Gastroesophageal sphincter (tissue), 3 donors: ENCODE measurements around the gene PYY.

ENCODE experiments used
- CTCF ChIP-seq, 4 experiments: fragments of 200-600 bp in 2 of 4; fragments of 450-650 bp in 2 of 4; sonication (generic) in 1 of 4; IDR thresholded peaks; one replicate each; pipeline ENCODE4 v1.5.1; 2017 to 2019; ENCODE audit warnings: antibody characterized with exemption in 4 of 4, mild to moderate bottlenecking in 2 of 4, moderate library complexity in 2 of 4
- POLR2AphosphoS5 ChIP-seq: sonication (generic); formaldehyde crosslinking; IDR thresholded peaks from one replicate; pipeline ENCODE4 v1.6.1; 2017; ENCODE audit warnings: antibody characterized with exemption

- TF ChIP-seq POLR2AphosphoS5, result no peak
- TF ChIP-seq CTCF (IDR thresholded peaks at IDR 0.05), result no peak
Observed at GRCh38 chr17:43927060-43927864, 26.5 kb downstream of the PYY start.
